GM12878 (cell line): ENCODE measurements around the gene C1orf232. TPM values are rescaled to one million over a fixed set of nuclear protein-coding genes. Genes with fewer than 3 reads are reported as not detected.

Experiments
- ATAC-seq: fragments of 200-7000 bp; cut with Tn5 transposase; 3 replicates; pipeline ENCODE4 v1.9.1; 2020; ENCODE audit warnings: mild to moderate bottlenecking, moderate library complexity
- BruUV-seq: library from RNA; stranded (reverse); fragments of 400-500 nt; replicated peaks from 2 replicates; lab custom pipeline; 2021; lab: Mats Ljungman, UMichigan
- CTCF ChIA-PET: fragments of 300-600 bp; sonication (Branson Sonifier 250); formaldehyde crosslinking; extraction: SDS; loops from one replicate; lab custom pipeline; 2021; ENCODE audit warnings: inconsistent platforms; lab: Yijun Ruan, JAX
- POLR2A ChIA-PET: fragments of 350-600 bp; formaldehyde crosslinking; extraction: SDS; loops from one replicate; lab custom pipeline; 2021; ENCODE audit warnings: inconsistent platforms; lab: Charles Lee
- RAD21 ChIA-PET: fragments of 300-600 bp; sonication (Branson Sonifier 250); formaldehyde crosslinking; loops from one replicate; lab custom pipeline; 2023; ENCODE audit warnings: antibody characterized with exemption; ENCODE audit not compliant: unreplicated experiment; lab: Charles Lee
- SMC1A ChIA-PET: fragments of 300-600 bp; sonication (Branson Sonifier 250); formaldehyde crosslinking; loops from one replicate; lab custom pipeline; 2023; ENCODE audit not compliant: unreplicated experiment, uncharacterized antibody; lab: Charles Lee
- DNase-seq: peaks from one replicate; pipeline ENCODE4 v3.0.0-alpha.2; 2011; ENCODE audit warnings: low read depth, low spot score
- FAIRE-seq: peaks from 3 replicates; lab custom pipeline; 2011; peaks lifted over from hg19 to GRCh38; lab: Jason Lieb, UNC
- H2AFZ ChIP-seq: 2 replicates; pipeline ENCODE4 v1.6.0; 2011; ENCODE audit warnings: low read depth, low read length, control low read depth; ENCODE audit not compliant: control insufficient read depth
- H3K27ac ChIP-seq: 2 replicates; pipeline ENCODE4 v1.5.1; 2011; ENCODE audit warnings: control low read depth; ENCODE audit not compliant: control insufficient read depth, insufficient read depth
- H3K27me3 ChIP-seq, 2 experiments: replicated peaks in 1 of 2; 2 replicates each; pipeline versions ENCODE4 v1.6.0 to v1.6.1; 2011; ENCODE audit warnings: low read length in 1 of 2; ENCODE audit not compliant: control insufficient read depth in 2 of 2, insufficient read depth in 2 of 2
- H3K36me3 ChIP-seq, 2 experiments: 2 replicates each; pipeline ENCODE4 v1.5.1; 2011; ENCODE audit warnings: low read length in 1 of 2; ENCODE audit not compliant: control insufficient read depth in 2 of 2, insufficient read depth in 2 of 2
- H3K4me1 ChIP-seq: 2 replicates; pipeline ENCODE4 v1.6.1; 2011; ENCODE audit warnings: mild to moderate bottlenecking, low read length, moderate library complexity, mixed read lengths; ENCODE audit not compliant: control insufficient read depth, insufficient read depth
- H3K4me2 ChIP-seq: 2 replicates; pipeline ENCODE4 v1.6.0; 2011; ENCODE audit warnings: control low read depth; ENCODE audit not compliant: control insufficient read depth, insufficient read depth
- H3K4me3 ChIP-seq: fragments of 200-600 bp; sonication (generic); 2 replicates; pipeline ENCODE4 v1.5.1; 2016
- H3K79me2 ChIP-seq: 2 replicates; pipeline ENCODE4 v1.6.0; 2011; ENCODE audit warnings: low read length; ENCODE audit not compliant: control insufficient read depth, insufficient read depth
- H3K9ac ChIP-seq: 2 replicates; pipeline ENCODE4 v1.8.0; 2011; ENCODE audit warnings: low read length, control low read depth, mixed read lengths; ENCODE audit not compliant: control insufficient read depth, insufficient read depth
- H3K9me3 ChIP-seq: replicated peaks from 3 replicates; pipeline ENCODE4 v1.5.1; 2011; ENCODE audit warnings: mild to moderate bottlenecking, low read length; ENCODE audit not compliant: control insufficient read depth, insufficient read depth
- H4K20me1 ChIP-seq: 2 replicates; pipeline ENCODE4 v1.6.0; 2011; ENCODE audit not compliant: control insufficient read depth, insufficient read depth
- BACH1 ChIP-seq: fragments of 450-650 bp; IDR thresholded peaks from 2 replicates; pipeline ENCODE4 v1.6.1; 2017; ENCODE audit warnings: mild to moderate bottlenecking, borderline replicate concordance
- CBFB ChIP-seq: IDR thresholded peaks from 2 replicates; pipeline ENCODE4 v1.6.1; 2016; ENCODE audit warnings: antibody characterized with exemption, low read depth
- CREB1 ChIP-seq: IDR thresholded peaks from 2 replicates; pipeline ENCODE4 v1.6.1; 2012; ENCODE audit warnings: low read depth, mild to moderate bottlenecking, inconsistent platforms
- CREM ChIP-seq: IDR thresholded peaks from 2 replicates; pipeline ENCODE4 v1.6.1; 2014; ENCODE audit warnings: antibody characterized with exemption, low read depth
- DPF2 ChIP-seq: fragments of 450-650 bp; IDR thresholded peaks from 2 replicates; pipeline ENCODE4 v1.6.1; 2017; ENCODE audit warnings: mild to moderate bottlenecking
- EP300 ChIP-seq, 2 experiments: fragments of 150-350 bp in 1 of 2; IDR thresholded peaks; 2 replicates each; pipeline ENCODE4 v1.6.1; 2011 to 2012; ENCODE audit warnings: low read depth in 2 of 2, low read length in 2 of 2, borderline replicate concordance in 1 of 2, improper control_type of control experiment in 1 of 2, inconsistent platforms in 1 of 2; ENCODE audit not compliant: control insufficient read depth in 1 of 2
- IKZF2 ChIP-seq, 2 experiments: fragments of 450-650 bp; IDR thresholded peaks; 2 replicates each; pipeline ENCODE4 v1.6.1; 2017; ENCODE audit warnings: mild to moderate bottlenecking in 2 of 2, moderate library complexity in 2 of 2
- MEF2A ChIP-seq: IDR thresholded peaks from 2 replicates; pipeline ENCODE4 v1.6.1; 2011; ENCODE audit warnings: low read depth, mild to moderate bottlenecking, low read length, moderate library complexity; ENCODE audit not compliant: insufficient read depth
- NBN ChIP-seq: fragments of 450-650 bp; IDR thresholded peaks from 2 replicates; pipeline ENCODE4 v1.6.1; 2016
- POLR2AphosphoS2 ChIP-seq: IDR thresholded peaks from 2 replicates; pipeline ENCODE4 v1.6.1; 2011; ENCODE audit warnings: low read depth, mild to moderate bottlenecking, low read length, improper control_type of control experiment, moderate library complexity
- POLR2AphosphoS5 ChIP-seq: IDR thresholded peaks from 2 replicates; pipeline ENCODE4 v1.6.1; 2011; ENCODE audit warnings: mild to moderate bottlenecking, low read length, inconsistent platforms
- RFX5 ChIP-seq: IDR thresholded peaks from 2 replicates; pipeline ENCODE4 v1.6.1; 2011; ENCODE audit warnings: low read depth, low read length, improper control_type of control experiment
- SREBF2 ChIP-seq: IDR thresholded peaks from 2 replicates; pipeline ENCODE4 v1.6.1; 2012; ENCODE audit warnings: mild to moderate bottlenecking, low read length
- TCF12 ChIP-seq: IDR thresholded peaks from 2 replicates; pipeline ENCODE4 v1.6.1; 2011; ENCODE audit warnings: low read depth, mild to moderate bottlenecking, low read length
- ZBED1 ChIP-seq: IDR thresholded peaks from 2 replicates; pipeline ENCODE4 v1.6.1; 2016; ENCODE audit warnings: borderline replicate concordance
- ZZZ3 ChIP-seq: IDR thresholded peaks from 2 replicates; pipeline ENCODE4 v1.6.1; 2011; ENCODE audit warnings: low read depth; ENCODE audit not compliant: control insufficient read depth, insufficient read length
- WGBS: methylation state at CpG from one replicate; pipeline ENCODE4 v1.1.6; 2016; ENCODE audit warnings: low lambda C conversion rate; ENCODE audit not compliant: insufficient replicate concordance, insufficient coverage; ENCODE audit errors: missing lambda C conversion rate; 5-methylcytosine and 5-hydroxymethylcytosine counted together
- in situ Hi-C: fragments of 300-500 bp; cut with MboI; formaldehyde crosslinking; loops from 9 replicates; pipeline ENCODE4 v1.14.3; 2018; ENCODE audit warnings: mixed read lengths
- intact Hi-C: fragments of 100-400 bp; cut with micrococcal nuclease; formaldehyde crosslinking; loops from one replicate; pipeline ENCODE4 v1.14.2; 2022; ENCODE audit not compliant: unreplicated experiment
- polyA plus RNA-seq, 11 experiments: library from polyadenylated mRNA; depleted of rRNA in 4 of 11; unstranded in 6 of 11; stranded (reverse) in 5 of 11; fragments of >200 nt; fragmentation: Nextera tagmentation in 4 of 11; fragmentation: Illumina TruSeq in 1 of 11; extraction: Ambion mirVana in 4 of 11; extraction: Trizol in 1 of 11; gene quantifications; 1 replicate in 1 of 11; 2 replicates in 10 of 11; pipeline versions ENCODE4 v1.2.1 to v1.2.3, GENCODE V29; 2011 to 2016; ENCODE audit warnings: inconsistent platforms in 2 of 11, missing spikeins in 2 of 11, low read depth in 1 of 11
- total RNA-seq, 4 experiments: library from RNA; depleted of rRNA in 3 of 4; stranded (reverse); fragments of >200 nt in 3 of 4; fragmentation: Illumina TruSeq in 1 of 4; extraction: Trizol in 1 of 4; gene quantifications; 2 replicates each; pipeline versions ENCODE4 v1.2.1 to v1.2.3, GENCODE V29; 2013 to 2021
- TF ChIP-seq, protein P1 (sequence below): IDR thresholded peaks from 2 replicates; pipeline ENCODE4 v1.6.1; 2012; ENCODE audit warnings: mild to moderate bottlenecking, low read depth, low read length
- TF ChIP-seq, protein P2 (sequence below): IDR thresholded peaks from 2 replicates; pipeline ENCODE4 v1.6.1; 2012; ENCODE audit warnings: low read length, inconsistent platforms

C1orf232 gene
- total and polyA plus RNA-seq, 10 of the 15 experiments (the other 5 are each of a cell fraction or from before 2014, with no cell fraction given), result not detected

DNA sequence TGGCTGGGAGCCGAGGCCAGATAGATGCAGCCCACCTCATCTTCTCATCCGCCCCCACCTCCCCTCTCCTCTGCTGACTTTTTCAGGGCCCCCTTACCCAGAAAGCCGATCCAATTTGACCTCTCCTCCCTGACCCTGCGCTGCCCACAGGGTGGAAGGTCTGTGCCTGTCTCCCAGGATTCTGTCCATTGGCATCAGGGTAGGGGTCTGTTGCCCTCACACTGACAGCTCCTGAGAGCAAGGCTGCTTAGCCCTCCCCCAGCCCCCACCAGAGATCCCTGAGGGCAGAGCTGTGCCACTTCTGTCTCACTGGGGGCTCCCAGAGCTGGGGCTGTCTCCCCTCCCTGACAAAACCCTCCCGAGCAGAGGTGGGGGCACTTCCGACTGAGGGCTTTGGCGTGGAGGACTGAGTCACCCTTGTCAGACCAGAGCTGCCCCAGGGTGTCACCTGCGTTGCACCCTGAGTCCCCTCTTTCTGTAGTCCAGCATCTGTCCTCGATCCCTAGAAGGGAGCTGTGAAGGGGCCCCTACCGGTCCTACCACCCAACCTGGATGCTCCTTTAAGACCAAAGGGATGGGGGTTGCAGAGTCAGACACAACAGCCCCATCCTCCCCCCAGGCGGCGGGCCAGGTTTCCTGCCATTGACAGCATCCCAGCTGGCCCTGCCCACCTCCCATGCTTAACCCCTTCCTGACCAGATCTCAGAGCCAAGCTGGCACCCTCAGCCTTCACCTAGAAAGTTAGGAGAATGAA is 12.3 kb downstream of the C1orf232 start:
- Histone ChIP-seq H3K27ac (no peak overlapping the region), H3K4me2 (no peak overlapping the region), H3K9ac (no peak overlapping the region), H3K4me3 (no peak overlapping the region), H4K20me1 (no peaks in the 10 kb centered on the region), H3K27me3 (peaks cover 1 to 12% of the 10 kb centered on the region in 2 experiments), H2AFZ (no peak overlapping the region), H3K9me3 (no peaks in the 10 kb centered on the region), H3K79me2 (no peaks in the 10 kb centered on the region), H3K4me1 (no peaks in the 10 kb centered on the region), H3K36me3 (no peaks in the 10 kb centered on the region)
- WGBS, result 7% methylated on average over 10 of the region's 12 CpGs
- TF ChIP-seq RFX5, result no peak
- no peak for TF ChIP-seq NBN
- no peak for TF ChIP-seq ZZZ3
- TF ChIP-seq SREBF2, result no peak
- TF ChIP-seq IKZF2 (IDR thresholded peaks at IDR 0.05), result no peak
- no peak for TF ChIP-seq MEF2A
- TF ChIP-seq CREB1, result no peak
- TF ChIP-seq DPF2, result no peak
- TF ChIP-seq CBFB, result no peak
- no peak for TF ChIP-seq ZBED1
- TF ChIP-seq CREM, result no peak
- no peak for TF ChIP-seq BACH1
- TF ChIP-seq POLR2AphosphoS2, result no peak
- TF ChIP-seq EP300 (IDR thresholded peaks at IDR 0.05; ENCODE audit: borderline replicate concordance in 1 of 2, control insufficient read depth in 1 of 2, low read depth in 2 of 2, low read length in 2 of 2), result no peak
- TF ChIP-seq, protein P1, sequence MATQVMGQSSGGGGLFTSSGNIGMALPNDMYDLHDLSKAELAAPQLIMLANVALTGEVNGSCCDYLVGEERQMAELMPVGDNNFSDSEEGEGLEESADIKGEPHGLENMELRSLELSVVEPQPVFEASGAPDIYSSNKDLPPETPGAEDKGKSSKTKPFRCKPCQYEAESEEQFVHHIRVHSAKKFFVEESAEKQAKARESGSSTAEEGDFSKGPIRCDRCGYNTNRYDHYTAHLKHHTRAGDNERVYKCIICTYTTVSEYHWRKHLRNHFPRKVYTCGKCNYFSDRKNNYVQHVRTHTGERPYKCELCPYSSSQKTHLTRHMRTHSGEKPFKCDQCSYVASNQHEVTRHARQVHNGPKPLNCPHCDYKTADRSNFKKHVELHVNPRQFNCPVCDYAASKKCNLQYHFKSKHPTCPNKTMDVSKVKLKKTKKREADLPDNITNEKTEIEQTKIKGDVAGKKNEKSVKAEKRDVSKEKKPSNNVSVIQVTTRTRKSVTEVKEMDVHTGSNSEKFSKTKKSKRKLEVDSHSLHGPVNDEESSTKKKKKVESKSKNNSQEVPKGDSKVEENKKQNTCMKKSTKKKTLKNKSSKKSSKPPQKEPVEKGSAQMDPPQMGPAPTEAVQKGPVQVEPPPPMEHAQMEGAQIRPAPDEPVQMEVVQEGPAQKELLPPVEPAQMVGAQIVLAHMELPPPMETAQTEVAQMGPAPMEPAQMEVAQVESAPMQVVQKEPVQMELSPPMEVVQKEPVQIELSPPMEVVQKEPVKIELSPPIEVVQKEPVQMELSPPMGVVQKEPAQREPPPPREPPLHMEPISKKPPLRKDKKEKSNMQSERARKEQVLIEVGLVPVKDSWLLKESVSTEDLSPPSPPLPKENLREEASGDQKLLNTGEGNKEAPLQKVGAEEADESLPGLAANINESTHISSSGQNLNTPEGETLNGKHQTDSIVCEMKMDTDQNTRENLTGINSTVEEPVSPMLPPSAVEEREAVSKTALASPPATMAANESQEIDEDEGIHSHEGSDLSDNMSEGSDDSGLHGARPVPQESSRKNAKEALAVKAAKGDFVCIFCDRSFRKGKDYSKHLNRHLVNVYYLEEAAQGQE, result no peak
- TF ChIP-seq, protein P2, sequence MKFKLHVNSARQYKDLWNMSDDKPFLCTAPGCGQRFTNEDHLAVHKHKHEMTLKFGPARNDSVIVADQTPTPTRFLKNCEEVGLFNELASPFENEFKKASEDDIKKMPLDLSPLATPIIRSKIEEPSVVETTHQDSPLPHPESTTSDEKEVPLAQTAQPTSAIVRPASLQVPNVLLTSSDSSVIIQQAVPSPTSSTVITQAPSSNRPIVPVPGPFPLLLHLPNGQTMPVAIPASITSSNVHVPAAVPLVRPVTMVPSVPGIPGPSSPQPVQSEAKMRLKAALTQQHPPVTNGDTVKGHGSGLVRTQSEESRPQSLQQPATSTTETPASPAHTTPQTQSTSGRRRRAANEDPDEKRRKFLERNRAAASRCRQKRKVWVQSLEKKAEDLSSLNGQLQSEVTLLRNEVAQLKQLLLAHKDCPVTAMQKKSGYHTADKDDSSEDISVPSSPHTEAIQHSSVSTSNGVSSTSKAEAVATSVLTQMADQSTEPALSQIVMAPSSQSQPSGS, result no peak
- TF ChIP-seq POLR2AphosphoS5, result no peak
- TF ChIP-seq TCF12, result no peak
- CTCF ChIA-PET, result interaction anchor here (1.2 to 4.8 kb wide), 8 partner anchors 8 to 261 kb away, joined by 3 to 24 read pairs (median 4); partner anchors contain the start of genes C1orf232, CEP85 and ZNF593
- RAD21 ChIA-PET, result interaction anchor here (0.8 kb wide), 1 partner anchor 55 kb away, joined by 3 read pairs; no protein-coding TSS in a partner anchor
- BruUV-seq, result no TSS peak
- intact Hi-C loops, result no loop called here
- ATAC-seq, result no peak
- no peak for DNase-seq
- SMC1A ChIA-PET, result interaction anchor here (2.3 kb wide), 1 partner anchor 11 kb away, joined by 11 read pairs; no protein-coding TSS in a partner anchor
- FAIRE-seq, result no peak
- in situ Hi-C loops, result no loop called here
- POLR2A ChIA-PET, result no interaction called here
